Measurements from ENCODE around the gene ZBTB17. TPM values are rescaled to one million over a fixed set of nuclear protein-coding genes. Genes with fewer than 3 reads are reported as not detected.

The ZBTB17 gene
- total and polyA plus RNA-seq, 2 experiments from 2014 or later, result 16.8 to 32.3 TPM

DNA sequence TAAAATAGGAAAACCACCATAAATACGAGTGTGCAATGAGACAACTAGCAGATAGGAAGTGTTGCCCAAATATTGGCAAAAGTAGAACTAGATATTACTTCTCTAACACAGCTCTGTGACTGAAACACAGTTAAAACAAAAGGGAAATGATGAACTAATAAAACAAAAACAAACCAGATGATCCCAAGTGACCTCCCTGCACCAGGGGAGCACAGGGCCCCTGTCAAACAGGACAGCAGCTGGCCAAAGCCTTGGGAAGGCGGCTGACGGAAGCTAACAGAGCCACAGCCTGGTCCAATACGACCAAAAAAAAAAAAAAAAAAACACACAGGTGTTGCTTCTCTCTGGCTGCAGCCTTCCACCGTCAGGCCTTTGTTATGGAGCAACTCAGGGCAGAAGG, 17.8 kb downstream of the ZBTB17 start:
- WGBS (ENCODE audit: low lambda C conversion rate, missing lambda C conversion rate), result 68% methylated on average over 5 of the region's 5 CpGs
- DNase-seq (ENCODE audit: low spot score), result no peak

DNA sequence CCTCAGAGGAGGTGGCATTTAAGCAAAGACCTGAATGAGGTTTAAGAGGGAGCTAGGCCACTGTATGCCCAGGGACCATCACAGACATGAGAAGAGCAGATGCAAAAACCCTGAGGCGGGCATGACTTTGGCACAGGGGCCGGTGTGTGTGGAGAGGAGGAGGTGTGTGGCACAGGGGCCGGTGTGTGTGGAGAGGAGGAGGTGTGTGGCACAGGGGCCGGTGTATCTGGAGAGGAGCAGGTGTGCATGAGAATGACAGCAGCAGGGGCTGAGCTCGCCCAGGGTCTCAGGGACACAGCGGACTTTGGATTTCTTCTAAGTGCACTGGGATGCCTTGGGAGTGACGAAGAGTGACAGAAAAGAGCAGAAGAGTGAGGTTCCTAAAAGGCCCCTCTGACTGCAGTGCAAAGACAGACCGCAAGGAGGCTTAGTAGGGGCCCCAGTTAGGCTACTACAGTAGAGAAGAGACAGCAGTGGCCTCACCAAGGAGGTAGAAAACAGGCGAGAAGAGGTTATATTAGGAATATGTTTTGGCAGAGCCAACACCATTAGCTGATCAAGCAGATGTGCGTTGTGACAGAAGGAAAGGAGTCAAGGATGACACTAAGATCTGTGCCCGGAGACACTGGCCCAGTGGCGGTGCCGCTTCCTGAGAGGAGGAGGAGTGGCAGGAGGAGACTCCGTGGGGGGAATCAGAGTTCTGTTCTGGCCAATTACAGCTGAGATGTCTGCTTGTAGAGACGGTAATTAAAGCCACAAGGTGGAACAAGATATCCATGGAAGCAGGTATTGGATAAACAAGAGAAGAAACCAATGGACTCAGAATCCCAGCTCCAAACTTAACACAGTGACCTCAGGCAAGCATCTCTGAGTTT, 18.4 kb downstream of the ZBTB17 start:
- Histone ChIP-seq H3K4me1 (ENCODE audit: insufficient read depth) (no peaks in the 10 kb centered on the region), H4K20me1 (ENCODE audit: insufficient read depth, poor library complexity, severe bottlenecking) (peaks cover 6% of the 10 kb centered on the region), H3K4me3 (no peak overlapping the region), H3K9me2 (replicated peaks; ENCODE audit: insufficient read depth) (no peaks in the 10 kb centered on the region), H3K27me3 (no peaks in the 10 kb centered on the region), H2AFZ (no peak overlapping the region), H3K27ac (no peak overlapping the region), H3K4me2 (no peak overlapping the region), H3K36me3 (replicated peaks; ENCODE audit: insufficient read depth, low read depth) (no peaks in the 10 kb centered on the region), H3K79me2 (peaks cover 80% of the 10 kb centered on the region), H3K9me3 (ENCODE audit: low read depth) (no peaks in the 10 kb centered on the region)
- TF ChIP-seq, protein P1, sequence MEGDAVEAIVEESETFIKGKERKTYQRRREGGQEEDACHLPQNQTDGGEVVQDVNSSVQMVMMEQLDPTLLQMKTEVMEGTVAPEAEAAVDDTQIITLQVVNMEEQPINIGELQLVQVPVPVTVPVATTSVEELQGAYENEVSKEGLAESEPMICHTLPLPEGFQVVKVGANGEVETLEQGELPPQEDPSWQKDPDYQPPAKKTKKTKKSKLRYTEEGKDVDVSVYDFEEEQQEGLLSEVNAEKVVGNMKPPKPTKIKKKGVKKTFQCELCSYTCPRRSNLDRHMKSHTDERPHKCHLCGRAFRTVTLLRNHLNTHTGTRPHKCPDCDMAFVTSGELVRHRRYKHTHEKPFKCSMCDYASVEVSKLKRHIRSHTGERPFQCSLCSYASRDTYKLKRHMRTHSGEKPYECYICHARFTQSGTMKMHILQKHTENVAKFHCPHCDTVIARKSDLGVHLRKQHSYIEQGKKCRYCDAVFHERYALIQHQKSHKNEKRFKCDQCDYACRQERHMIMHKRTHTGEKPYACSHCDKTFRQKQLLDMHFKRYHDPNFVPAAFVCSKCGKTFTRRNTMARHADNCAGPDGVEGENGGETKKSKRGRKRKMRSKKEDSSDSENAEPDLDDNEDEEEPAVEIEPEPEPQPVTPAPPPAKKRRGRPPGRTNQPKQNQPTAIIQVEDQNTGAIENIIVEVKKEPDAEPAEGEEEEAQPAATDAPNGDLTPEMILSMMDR (IDR thresholded peaks at IDR 0.05; ENCODE audit: poor library complexity), result peak; percentile 11
- no peak for TF ChIP-seq EZH2phosphoT487 (IDR thresholded peaks at IDR 0.05; ENCODE audit: low read depth, severe bottlenecking, unreplicated experiment)
- 79% methylated on average over 15 of the region's 15 CpGs for WGBS (ENCODE audit: low lambda C conversion rate, missing lambda C conversion rate)
- no peak for DNase-seq (ENCODE audit: low spot score)

More for the DNA sequence above, 17.8 kb downstream of the ZBTB17 start:
- H2AFZ ChIP-seq, result no peak overlapping the region
- H4K20me1 ChIP-seq (ENCODE audit: insufficient read depth, poor library complexity, severe bottlenecking), result peaks cover 6% of the 10 kb centered on the region
- H3K9me2 ChIP-seq (replicated peaks; ENCODE audit: insufficient read depth), result no peaks in the 10 kb centered on the region
- H3K4me2 ChIP-seq, result no peak overlapping the region
- no peaks in the 10 kb centered on the region for H3K4me1 ChIP-seq (ENCODE audit: insufficient read depth)
- no peak overlapping the region for H3K4me3 ChIP-seq
- H3K36me3 ChIP-seq (replicated peaks; ENCODE audit: insufficient read depth, low read depth), result no peaks in the 10 kb centered on the region
- no peaks in the 10 kb centered on the region for H3K9me3 ChIP-seq (ENCODE audit: low read depth)
- no peaks in the 10 kb centered on the region for H3K27me3 ChIP-seq
- H3K27ac ChIP-seq, result no peak overlapping the region
- TF ChIP-seq, protein P1 (IDR thresholded peaks at IDR 0.05; ENCODE audit: poor library complexity), result no peak
- peaks cover 82% of the 10 kb centered on the region for H3K79me2 ChIP-seq

DNA sequence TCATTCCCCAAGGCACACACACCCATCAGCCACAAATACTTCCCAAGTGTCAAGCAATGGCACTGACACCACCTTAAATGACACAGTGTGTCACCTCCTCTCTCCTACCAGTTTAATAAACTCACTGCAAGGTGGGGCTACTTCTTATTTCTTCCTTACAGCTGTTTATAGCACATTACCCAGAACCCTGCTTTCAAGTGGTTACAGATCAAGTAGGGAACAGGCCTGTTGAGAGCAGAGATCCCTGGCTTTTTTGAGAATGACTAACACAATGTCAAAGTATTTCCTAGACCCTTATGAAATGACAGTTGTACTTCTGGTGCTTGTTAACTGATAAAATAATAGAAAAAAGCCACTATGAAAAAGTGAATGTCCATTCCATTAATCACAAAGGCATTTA, 19.8 kb downstream of the ZBTB17 start:
- TF ChIP-seq EZH2 (IDR thresholded peaks at IDR 0.05; ENCODE audit: borderline replicate concordance) (no peak), EZH2phosphoT487 (IDR thresholded peaks at IDR 0.05; ENCODE audit: low read depth, severe bottlenecking, unreplicated experiment) (no peak)
- TF ChIP-seq, protein P1 (IDR thresholded peaks at IDR 0.05; ENCODE audit: poor library complexity), result no peak
- Histone ChIP-seq H3K27ac (no peak overlapping the region), H3K4me3 (no peak overlapping the region), H3K9me2 (replicated peaks; ENCODE audit: insufficient read depth) (no peaks in the 10 kb centered on the region), H3K4me1 (ENCODE audit: insufficient read depth) (peaks cover 11% of the 10 kb centered on the region), H4K20me1 (ENCODE audit: insufficient read depth, poor library complexity, severe bottlenecking) (peaks cover 6% of the 10 kb centered on the region), H2AFZ (no peak overlapping the region), H3K9me3 (ENCODE audit: low read depth) (no peaks in the 10 kb centered on the region), H3K79me2 (peaks cover 78% of the 10 kb centered on the region), H3K36me3 (replicated peaks; ENCODE audit: insufficient read depth, low read depth) (no peaks in the 10 kb centered on the region), H3K4me2 (no peak overlapping the region), H3K27me3 (no peaks in the 10 kb centered on the region)
- no peak for DNase-seq (ENCODE audit: low spot score)

Measured in hepatocyte (in vitro differentiated cells).